Esophagus muscularis mucosa (tissue), 4 donors: ENCODE data around the gene CD6. TPM values are rescaled to one million over a fixed set of nuclear protein-coding genes. Genes with fewer than 3 reads are reported as not detected.

Experiments used
- DNase-seq: peaks from one replicate; pipeline ENCODE4 v3.0.0-alpha.2; 2017; ENCODE audit errors: extremely low spot score
- H3K27ac ChIP-seq, 4 donors: fragments of 200-600 bp; sonication (generic); replicated peaks in 1 of 4; 1 replicate in 3 of 4; 2 replicates in 1 of 4; pipeline ENCODE4 v1.5.1; 2016 to 2019; ENCODE audit warnings: mild to moderate bottlenecking in 1 of 4
- H3K27me3 ChIP-seq, 4 donors: fragments of 200-600 bp; sonication (generic); one replicate each; pipeline versions ENCODE4 v1.5.1 to v1.6.0; 2016 to 2019
- H3K36me3 ChIP-seq, 4 donors: fragments of 200-600 bp; sonication (generic); one replicate each; pipeline ENCODE4 v1.5.1; 2016 to 2019
- H3K4me1 ChIP-seq, 4 donors: fragments of 200-600 bp; sonication (generic); one replicate each; pipeline ENCODE4 v1.5.1; 2016 to 2019
- H3K4me3 ChIP-seq, 4 donors: fragments of 200-600 bp; sonication (generic); 1 replicate in 2 of 4; 2 replicates in 2 of 4; pipeline ENCODE4 v1.5.1; 2016 to 2019; ENCODE audit warnings: mild to moderate bottlenecking in 4 of 4, moderate library complexity in 1 of 4
- H3K9me3 ChIP-seq, 4 donors: fragments of 200-600 bp; sonication (generic); 1 replicate in 3 of 4; 2 replicates in 1 of 4; pipeline ENCODE4 v1.5.1; 2016 to 2019
- CTCF ChIP-seq, 3 experiments: fragments of 200-600 bp in 2 of 3; fragments of 450-650 bp in 1 of 3; sonication (generic) in 2 of 3; IDR thresholded peaks; one replicate each; pipeline ENCODE4 v1.5.1; 2017 to 2019; ENCODE audit warnings: antibody characterized with exemption in 3 of 3, mild to moderate bottlenecking in 2 of 3, moderate library complexity in 1 of 3
- EP300 ChIP-seq: sonication (generic); formaldehyde crosslinking; IDR thresholded peaks from one replicate; pipeline ENCODE4 v1.6.1; 2017; ENCODE audit warnings: antibody characterized with exemption
- POLR2A ChIP-seq: fragments of 450-650 bp; IDR thresholded peaks from one replicate; pipeline ENCODE4 v1.6.1; 2017; ENCODE audit warnings: antibody characterized with exemption, moderate library complexity, mild to moderate bottlenecking, low read depth
- POLR2AphosphoS5 ChIP-seq, 2 donors: sonication (generic); formaldehyde crosslinking; IDR thresholded peaks; one replicate each; pipeline ENCODE4 v1.6.1; 2017; ENCODE audit warnings: antibody characterized with exemption in 2 of 2
- WGBS: methylation state at CpG from one replicate; pipeline ENCODE4 v1.1.5; 2018; 5-methylcytosine and 5-hydroxymethylcytosine counted together
- intact Hi-C: fragments of 100-400 bp; cut with DNase I; formaldehyde crosslinking; loops from one replicate; pipeline ENCODE4 v1.15.1; 2023
- total RNA-seq, 4 donors: library from RNA; depleted of rRNA; stranded (reverse); fragments of >200 nt; gene quantifications; one replicate each; pipeline versions ENCODE4 v1.1.0 to v1.2.1, GENCODE V29; 2016

The CD6 gene
- total RNA-seq, 4 donors from 2014 or later = 0.32 to 2.2 (median 1.3) TPM; not detected in 1

GRCh38 chr11:61052182-61052972 is 80.9 kb downstream of the CD6 start:
- 88% methylated on average over 13 of the region's 13 CpGs for WGBS
- Histone ChIP-seq H3K36me3 (no peaks in the 10 kb centered on the region), H3K4me3 (no peak overlapping the region), H3K4me1 (peaks cover 0 to 9% (median 0%) of the 10 kb centered on the region in 4 donors), H3K27me3 (no peaks in the 10 kb centered on the region), H3K27ac (no peak overlapping the region), H3K9me3 (no peaks in the 10 kb centered on the region)
- intact Hi-C loops = no loop called here
- no peak for DNase-seq
- no peak for TF ChIP-seq EP300
- TF ChIP-seq CTCF (IDR thresholded peaks at IDR 0.05) = no peak
- no peak for TF ChIP-seq POLR2AphosphoS5 (IDR thresholded peaks at IDR 0.05)
- TF ChIP-seq POLR2A = no peak

- no peak for DNase-seq
- Histone ChIP-seq H3K27me3 (no peaks in the 10 kb centered on the region), H3K27ac (no peak overlapping the region), H3K4me3 (no peak overlapping the region), H3K4me1 (peaks cover 0 to 9% (median 0%) of the 10 kb centered on the region in 4 donors), H3K9me3 (no peaks in the 10 kb centered on the region), H3K36me3 (no peaks in the 10 kb centered on the region)
- 75% methylated on average over 6 of the region's 6 CpGs for WGBS
- intact Hi-C loops = no loop called here
- TF ChIP-seq CTCF (IDR thresholded peaks at IDR 0.05) (no peak), EP300 (no peak), POLR2AphosphoS5 (IDR thresholded peaks at IDR 0.05) (no peak), POLR2A (no peak)
Observed at GRCh38 chr11:61053191-61053590, 81.7 kb downstream of the CD6 start.

- H3K4me3 ChIP-seq = no peak overlapping the region
- H3K4me1 ChIP-seq = peaks cover 0 to 9% (median 0%) of the 10 kb centered on the region in 4 donors
- TF ChIP-seq POLR2AphosphoS5 (IDR thresholded peaks at IDR 0.05) = no peak
- TF ChIP-seq POLR2A = no peak
- no peak for TF ChIP-seq EP300
- no peak for TF ChIP-seq CTCF (IDR thresholded peaks at IDR 0.05)
- WGBS = 85% methylated on average over 3 of the region's 3 CpGs
- no peaks in the 10 kb centered on the region for H3K9me3 ChIP-seq
- H3K27ac ChIP-seq = no peak overlapping the region
- intact Hi-C loops = no loop called here
- H3K27me3 ChIP-seq = no peaks in the 10 kb centered on the region
- no peak for DNase-seq
- no peaks in the 10 kb centered on the region for H3K36me3 ChIP-seq
Observed at GRCh38 chr11:61054513-61054912, 83.0 kb downstream of the CD6 start.

GRCh38 chr11:61054927-61055562 is 83.6 kb downstream of the CD6 start:
- WGBS = 86% methylated on average over 16 of the region's 16 CpGs
- TF ChIP-seq POLR2A (no peak), CTCF (IDR thresholded peaks at IDR 0.05) (no peak), EP300 (no peak), POLR2AphosphoS5 (IDR thresholded peaks at IDR 0.05) (no peak)
- no peaks in the 10 kb centered on the region for H3K36me3 ChIP-seq
- H3K27me3 ChIP-seq = no peaks in the 10 kb centered on the region
- no peak overlapping the region for H3K4me3 ChIP-seq
- H3K27ac ChIP-seq = no peak overlapping the region
- peaks cover 0 to 6% (median 0%) of the 10 kb centered on the region in 4 donors for H3K4me1 ChIP-seq
- no peak for DNase-seq
- intact Hi-C loops = no loop called here
- no peaks in the 10 kb centered on the region for H3K9me3 ChIP-seq
